ENCODE results near the gene SLC5A11. TPM values are rescaled to one million over a fixed set of nuclear protein-coding genes. Genes with fewer than 3 reads are reported as not detected.
"Not testable (repeated sequence)": the region's sequence is repeated elsewhere in the genome, so short reads cannot be mapped to it uniquely, and the experiment has no call there.

The SLC5A11 gene
- total RNA-seq, 4 donors from 2014 or later, result not detected

- Histone ChIP-seq H3K36me3 (no peaks in the 10 kb centered on the region), H3K27me3 (no peaks in the 10 kb centered on the region), H3K4me3 (no peak overlapping the region), H3K9me3 (no peaks in the 10 kb centered on the region), H3K27ac (no peak overlapping the region), H3K4me1 (no peaks in the 10 kb centered on the region)
- no peak for DNase-seq
- TF ChIP-seq CTCF (IDR thresholded peaks at IDR 0.05) (no peak), POLR2A (IDR thresholded peaks at IDR 0.05) (no peak)
- intact Hi-C loops (cut with DNase I; ENCODE audit: low total_unique reads), result no loop called here
Measured at GRCh38 chr16:24810951-24811843, 34.6 kb upstream of the SLC5A11 start.

GRCh38 chr16:24812813-24813212 lies 33.0 kb upstream of the SLC5A11 start:
- intact Hi-C loops (cut with DNase I; ENCODE audit: low total_unique reads); H3K4me1 ChIP-seq; DNase-seq; H3K9me3 ChIP-seq; H3K27ac ChIP-seq; H3K27me3 ChIP-seq; H3K4me3 ChIP-seq; H3K36me3 ChIP-seq: not testable (repeated sequence)

- Histone ChIP-seq H3K4me1 (no peaks in the 10 kb centered on the region), H3K4me3 (no peak overlapping the region), H3K9me3 (no peaks in the 10 kb centered on the region), H3K36me3 (no peaks in the 10 kb centered on the region), H3K27ac (no peak overlapping the region), H3K27me3 (no peaks in the 10 kb centered on the region)
- no peak for TF ChIP-seq POLR2A (IDR thresholded peaks at IDR 0.05)
- TF ChIP-seq CTCF (IDR thresholded peaks at IDR 0.05), result no peak
- no peak for DNase-seq
- intact Hi-C loops (cut with DNase I; ENCODE audit: low total_unique reads), result no loop called here
Measured at GRCh38 chr16:24815021-24815420, 30.7 kb upstream of the SLC5A11 start.

- DNase-seq, result no peak
- Histone ChIP-seq H3K4me3 (no peak overlapping the region), H3K27me3 (no peaks in the 10 kb centered on the region), H3K9me3 (no peaks in the 10 kb centered on the region), H3K27ac (no peak overlapping the region), H3K36me3 (no peaks in the 10 kb centered on the region), H3K4me1 (no peaks in the 10 kb centered on the region)
- TF ChIP-seq CTCF (IDR thresholded peaks at IDR 0.05), result no peak
- TF ChIP-seq POLR2A (IDR thresholded peaks at IDR 0.05), result no peak
- intact Hi-C loops (cut with DNase I; ENCODE audit: low total_unique reads), result no loop called here
Measured at GRCh38 chr16:24816688-24817087, 29.1 kb upstream of the SLC5A11 start.

GRCh38 chr16:24819462-24820040 lies 26.2 kb upstream of the SLC5A11 start:
- H3K36me3 ChIP-seq, result no peaks in the 10 kb centered on the region

More at GRCh38 chr16:24819462-24820040, 26.2 kb upstream of the SLC5A11 start:
- TF ChIP-seq CTCF (IDR thresholded peaks at IDR 0.05), result no peak
- no peak for TF ChIP-seq POLR2A (IDR thresholded peaks at IDR 0.05)
- no peak for DNase-seq
- Histone ChIP-seq H3K27ac (no peak overlapping the region), H3K9me3 (no peaks in the 10 kb centered on the region), H3K4me3 (no peak overlapping the region), H3K27me3 (no peaks in the 10 kb centered on the region), H3K4me1 (no peaks in the 10 kb centered on the region)
- intact Hi-C loops (cut with DNase I; ENCODE audit: low total_unique reads), result no loop called here
